ENCODE data around the gene SLC6A19. TPM values are rescaled to one million over a fixed set of nuclear protein-coding genes. Genes with fewer than 3 reads are reported as not detected.

The SLC6A19 gene
- total and polyA plus RNA-seq, 9 of the 15 experiments (the other 6 are each of a cell fraction or from before 2014, with no cell fraction given) = 0.03 to 1.6 (median 0.59) TPM

DNA sequence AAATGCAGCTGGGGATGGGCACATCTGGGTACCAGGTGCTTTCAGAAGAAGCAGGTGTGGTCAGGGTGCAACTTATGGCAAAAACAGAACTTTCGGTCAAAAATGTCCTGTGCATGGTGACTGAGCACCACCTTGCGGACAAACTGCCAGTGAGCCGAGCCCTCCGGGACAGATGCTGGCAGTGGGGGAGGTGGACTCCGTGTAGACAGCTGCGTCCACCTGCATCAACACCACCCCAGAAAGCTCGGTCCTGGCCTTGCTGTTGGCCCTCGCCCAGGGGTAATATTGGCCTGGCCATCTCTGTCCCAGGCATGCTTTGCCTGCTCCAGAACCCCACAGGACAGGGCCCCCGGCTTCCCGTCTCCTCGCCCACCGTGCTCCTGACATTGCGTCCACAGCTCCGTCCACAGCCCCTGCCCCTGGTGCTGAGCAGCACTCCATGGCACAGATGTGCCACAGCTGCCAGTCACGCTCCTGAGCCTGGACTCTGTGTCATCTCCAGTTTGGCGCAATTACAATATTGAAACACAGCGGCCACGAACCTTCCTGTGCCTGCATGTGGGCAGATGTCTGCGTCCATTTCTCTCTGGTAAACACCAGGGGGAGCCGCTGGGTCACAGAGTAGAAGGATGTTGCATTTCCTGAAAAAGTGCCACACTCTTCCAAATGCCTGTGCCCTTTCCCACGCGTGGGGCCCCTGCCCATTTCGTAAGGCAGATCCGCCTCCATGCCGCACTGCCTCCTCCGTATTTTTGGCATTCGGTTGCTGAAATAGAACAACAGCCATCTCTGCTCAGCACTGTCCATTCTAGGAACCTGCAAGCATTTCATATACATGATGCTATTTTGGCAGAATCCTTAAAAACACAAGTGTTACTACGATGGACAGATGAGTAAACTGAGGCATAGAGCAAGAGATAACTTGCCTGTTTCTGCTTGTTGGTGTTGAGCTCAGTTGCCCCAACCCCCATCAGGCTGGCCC is 33.4 kb upstream of the SLC6A19 start (continued):
- TF ChIP-seq FOXM1 (IDR thresholded peaks at IDR 0.05; ENCODE audit: low read depth) (no peak), FOXM1 (CRISPR knock-in tag; IDR thresholded peaks at IDR 0.05; ENCODE audit: low read depth) (no peak), XRCC3 (IDR thresholded peaks at IDR 0.05) (no peak), LCOR (CRISPR knock-in tag; IDR thresholded peaks at IDR 0.05) (no peak), DMBX1 (CRISPR knock-in tag; IDR thresholded peaks at IDR 0.05; ENCODE audit: borderline replicate concordance) (no peak), ZC3H11A (IDR thresholded peaks at IDR 0.05; ENCODE audit: low read depth, low read length) (0 out of 2 replicates have a peak, but pooled peaks have one; percentile 70), SUPT5H (IDR thresholded peaks at IDR 0.05) (no peak), ZNF354B (CRISPR knock-in tag; IDR thresholded peaks at IDR 0.05) (no peak), SMAD2 (IDR thresholded peaks at IDR 0.05; ENCODE audit: low read depth, low read length) (no peak), DNMT1 (IDR thresholded peaks at IDR 0.05) (no peak), FOSL1 (tag; conservative IDR thresholded peaks at IDR 0.05) (no peak), SRSF9 (IDR thresholded peaks at IDR 0.05; ENCODE audit: borderline replicate concordance, low read depth, low read length) (no peak)
- TF ChIP-seq, protein P1, sequence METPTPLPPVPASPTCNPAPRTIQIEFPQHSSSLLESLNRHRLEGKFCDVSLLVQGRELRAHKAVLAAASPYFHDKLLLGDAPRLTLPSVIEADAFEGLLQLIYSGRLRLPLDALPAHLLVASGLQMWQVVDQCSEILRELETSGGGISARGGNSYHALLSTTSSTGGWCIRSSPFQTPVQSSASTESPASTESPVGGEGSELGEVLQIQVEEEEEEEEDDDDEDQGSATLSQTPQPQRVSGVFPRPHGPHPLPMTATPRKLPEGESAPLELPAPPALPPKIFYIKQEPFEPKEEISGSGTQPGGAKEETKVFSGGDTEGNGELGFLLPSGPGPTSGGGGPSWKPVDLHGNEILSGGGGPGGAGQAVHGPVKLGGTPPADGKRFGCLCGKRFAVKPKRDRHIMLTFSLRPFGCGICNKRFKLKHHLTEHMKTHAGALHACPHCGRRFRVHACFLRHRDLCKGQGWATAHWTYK (CRISPR knock-in tag; IDR thresholded peaks at IDR 0.05) = 0 out of 2 replicates have a peak, but pooled peaks have one; percentile 40
- TF ChIP-seq, protein P2, sequence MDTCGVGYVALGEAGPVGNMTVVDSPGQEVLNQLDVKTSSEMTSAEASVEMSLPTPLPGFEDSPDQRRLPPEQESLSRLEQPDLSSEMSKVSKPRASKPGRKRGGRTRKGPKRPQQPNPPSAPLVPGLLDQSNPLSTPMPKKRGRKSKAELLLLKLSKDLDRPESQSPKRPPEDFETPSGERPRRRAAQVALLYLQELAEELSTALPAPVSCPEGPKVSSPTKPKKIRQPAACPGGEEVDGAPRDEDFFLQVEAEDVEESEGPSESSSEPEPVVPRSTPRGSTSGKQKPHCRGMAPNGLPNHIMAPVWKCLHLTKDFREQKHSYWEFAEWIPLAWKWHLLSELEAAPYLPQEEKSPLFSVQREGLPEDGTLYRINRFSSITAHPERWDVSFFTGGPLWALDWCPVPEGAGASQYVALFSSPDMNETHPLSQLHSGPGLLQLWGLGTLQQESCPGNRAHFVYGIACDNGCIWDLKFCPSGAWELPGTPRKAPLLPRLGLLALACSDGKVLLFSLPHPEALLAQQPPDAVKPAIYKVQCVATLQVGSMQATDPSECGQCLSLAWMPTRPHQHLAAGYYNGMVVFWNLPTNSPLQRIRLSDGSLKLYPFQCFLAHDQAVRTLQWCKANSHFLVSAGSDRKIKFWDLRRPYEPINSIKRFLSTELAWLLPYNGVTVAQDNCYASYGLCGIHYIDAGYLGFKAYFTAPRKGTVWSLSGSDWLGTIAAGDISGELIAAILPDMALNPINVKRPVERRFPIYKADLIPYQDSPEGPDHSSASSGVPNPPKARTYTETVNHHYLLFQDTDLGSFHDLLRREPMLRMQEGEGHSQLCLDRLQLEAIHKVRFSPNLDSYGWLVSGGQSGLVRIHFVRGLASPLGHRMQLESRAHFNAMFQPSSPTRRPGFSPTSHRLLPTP (IDR thresholded peaks at IDR 0.05; ENCODE audit: borderline replicate concordance, extremely low read depth, insufficient read length) = no peak
- TF ChIP-seq, protein P3, sequence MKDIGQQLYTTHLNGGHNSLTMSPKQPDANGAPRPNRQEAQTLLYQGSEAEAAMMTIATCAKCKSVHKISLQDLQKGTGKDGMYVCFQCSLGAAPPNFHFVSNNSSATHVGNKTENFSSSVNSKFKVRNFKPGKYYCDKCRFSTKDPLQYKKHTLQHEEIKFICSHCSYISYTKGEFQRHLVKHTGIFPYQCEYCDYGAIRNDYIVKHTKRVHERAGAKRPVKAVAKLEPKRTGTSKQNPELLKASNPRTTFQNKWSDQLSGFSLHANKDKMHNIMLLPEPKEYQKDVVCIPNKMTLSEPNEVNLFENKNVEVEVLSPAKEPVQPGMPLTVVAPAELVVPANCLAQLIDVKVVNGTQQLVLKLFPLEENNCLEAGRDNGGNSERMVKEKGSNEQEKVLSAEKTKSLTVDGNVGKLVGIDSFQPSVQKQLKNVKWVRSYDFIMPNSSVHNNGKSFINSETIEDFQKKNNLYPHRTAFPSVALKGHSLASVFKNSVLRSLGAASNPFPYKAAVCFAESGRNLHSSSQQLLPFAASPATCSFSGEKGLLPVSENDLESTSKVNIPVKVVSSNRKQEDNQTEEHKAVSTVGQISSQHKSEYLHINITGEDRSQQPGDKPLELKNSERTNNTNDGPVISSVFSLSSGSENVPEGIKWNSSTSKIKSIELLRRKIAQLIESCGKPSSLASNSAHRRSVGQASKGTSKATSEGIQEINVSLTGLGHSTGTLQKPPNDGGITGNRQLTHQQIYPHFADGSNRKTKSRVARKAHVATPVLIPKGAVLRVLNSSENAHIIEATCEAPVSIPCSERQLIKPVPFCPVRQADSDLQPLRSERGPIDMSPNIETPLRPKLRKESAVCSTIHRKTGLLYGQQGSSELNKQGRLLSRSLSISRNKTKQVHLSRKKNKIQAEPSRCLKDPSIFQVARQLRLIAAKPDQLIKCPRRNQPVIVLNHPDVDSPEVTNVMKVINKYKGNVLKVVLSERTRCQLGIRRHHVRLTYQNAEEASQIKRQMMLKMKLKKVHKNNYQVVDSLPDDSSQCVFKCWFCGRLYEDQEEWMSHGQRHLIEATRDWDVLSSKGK (CRISPR knock-in tag; IDR thresholded peaks at IDR 0.05) = no peak
- TF ChIP-seq, protein P4, sequence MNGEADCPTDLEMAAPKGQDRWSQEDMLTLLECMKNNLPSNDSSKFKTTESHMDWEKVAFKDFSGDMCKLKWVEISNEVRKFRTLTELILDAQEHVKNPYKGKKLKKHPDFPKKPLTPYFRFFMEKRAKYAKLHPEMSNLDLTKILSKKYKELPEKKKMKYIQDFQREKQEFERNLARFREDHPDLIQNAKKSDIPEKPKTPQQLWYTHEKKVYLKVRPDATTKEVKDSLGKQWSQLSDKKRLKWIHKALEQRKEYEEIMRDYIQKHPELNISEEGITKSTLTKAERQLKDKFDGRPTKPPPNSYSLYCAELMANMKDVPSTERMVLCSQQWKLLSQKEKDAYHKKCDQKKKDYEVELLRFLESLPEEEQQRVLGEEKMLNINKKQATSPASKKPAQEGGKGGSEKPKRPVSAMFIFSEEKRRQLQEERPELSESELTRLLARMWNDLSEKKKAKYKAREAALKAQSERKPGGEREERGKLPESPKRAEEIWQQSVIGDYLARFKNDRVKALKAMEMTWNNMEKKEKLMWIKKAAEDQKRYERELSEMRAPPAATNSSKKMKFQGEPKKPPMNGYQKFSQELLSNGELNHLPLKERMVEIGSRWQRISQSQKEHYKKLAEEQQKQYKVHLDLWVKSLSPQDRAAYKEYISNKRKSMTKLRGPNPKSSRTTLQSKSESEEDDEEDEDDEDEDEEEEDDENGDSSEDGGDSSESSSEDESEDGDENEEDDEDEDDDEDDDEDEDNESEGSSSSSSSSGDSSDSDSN (IDR thresholded peaks at IDR 0.05; ENCODE audit: borderline replicate concordance in 1 of 2, low read depth in 2 of 2, low read length in 2 of 2) = no peak

All from K562 (cell line).